ENCODE data around the gene ACSF3.

DNA sequence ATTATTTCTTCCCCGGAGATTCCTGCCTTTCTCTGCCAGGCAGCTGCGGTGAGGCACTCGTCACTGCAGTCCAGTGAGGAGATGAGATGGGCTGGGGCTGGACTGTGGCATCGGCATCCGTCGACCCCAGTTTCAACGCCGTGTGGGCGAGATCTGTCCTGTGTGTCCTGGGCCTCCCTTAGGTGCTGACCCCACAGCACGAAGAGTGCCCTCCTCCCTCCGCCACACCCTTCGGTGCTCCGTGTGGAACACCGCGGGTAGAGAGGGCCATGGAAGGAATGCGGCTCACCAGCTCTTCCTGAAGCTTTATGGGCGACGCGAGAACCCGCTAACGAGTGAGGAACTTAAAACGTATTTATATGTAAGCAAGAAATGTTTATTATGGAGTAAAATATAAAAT, 17.6 kb downstream of the ACSF3 start:
- TF ChIP-seq, protein P1, sequence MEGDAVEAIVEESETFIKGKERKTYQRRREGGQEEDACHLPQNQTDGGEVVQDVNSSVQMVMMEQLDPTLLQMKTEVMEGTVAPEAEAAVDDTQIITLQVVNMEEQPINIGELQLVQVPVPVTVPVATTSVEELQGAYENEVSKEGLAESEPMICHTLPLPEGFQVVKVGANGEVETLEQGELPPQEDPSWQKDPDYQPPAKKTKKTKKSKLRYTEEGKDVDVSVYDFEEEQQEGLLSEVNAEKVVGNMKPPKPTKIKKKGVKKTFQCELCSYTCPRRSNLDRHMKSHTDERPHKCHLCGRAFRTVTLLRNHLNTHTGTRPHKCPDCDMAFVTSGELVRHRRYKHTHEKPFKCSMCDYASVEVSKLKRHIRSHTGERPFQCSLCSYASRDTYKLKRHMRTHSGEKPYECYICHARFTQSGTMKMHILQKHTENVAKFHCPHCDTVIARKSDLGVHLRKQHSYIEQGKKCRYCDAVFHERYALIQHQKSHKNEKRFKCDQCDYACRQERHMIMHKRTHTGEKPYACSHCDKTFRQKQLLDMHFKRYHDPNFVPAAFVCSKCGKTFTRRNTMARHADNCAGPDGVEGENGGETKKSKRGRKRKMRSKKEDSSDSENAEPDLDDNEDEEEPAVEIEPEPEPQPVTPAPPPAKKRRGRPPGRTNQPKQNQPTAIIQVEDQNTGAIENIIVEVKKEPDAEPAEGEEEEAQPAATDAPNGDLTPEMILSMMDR (IDR thresholded peaks at IDR 0.05) = no peak
- TF ChIP-seq EZH2 (IDR thresholded peaks at IDR 0.05; ENCODE audit: borderline replicate concordance, insufficient read depth, low read depth, low read length, poor library complexity, severe bottlenecking) = no peak

Data from B cell (primary cell).